Right lobe of liver (tissue), 6 donors: ENCODE measurements around the gene HBD. TPM values are rescaled to one million over a fixed set of nuclear protein-coding genes. Genes with fewer than 3 reads are reported as not detected.

Experiments used
- ATAC-seq, 4 donors: fragments of 200-7000 bp; cut with Tn5 transposase; one replicate each; pipeline ENCODE4 v1.9.1; 2020; ENCODE audit warnings: mild to moderate bottlenecking in 4 of 4, moderate library complexity in 4 of 4
- DNase-seq, 3 donors: peaks; one replicate each; pipeline ENCODE4 v3.0.0-alpha.2; 2020
- H3K27ac ChIP-seq, 3 donors: fragments of 200-600 bp; one replicate each; pipeline ENCODE4 v1.8.0; 2022
- H3K27me3 ChIP-seq, 2 donors: fragments of 200-600 bp; one replicate each; pipeline ENCODE4 v1.8.0; 2022
- H3K36me3 ChIP-seq, 4 donors: fragments of 200-600 bp; sonication (generic) in 1 of 4; one replicate each; pipeline versions ENCODE4 v1.5.1 to v1.8.0; 2017 to 2022; ENCODE audit warnings: control low read depth in 1 of 4
- H3K4me1 ChIP-seq, 4 donors: fragments of 200-600 bp; sonication (generic) in 1 of 4; one replicate each; pipeline versions ENCODE4 v1.5.1 to v1.8.0; 2017 to 2022; ENCODE audit warnings: control low read depth in 1 of 4
- H3K4me3 ChIP-seq, 3 donors: fragments of 200-600 bp; one replicate each; pipeline ENCODE4 v1.8.0; 2022
- H3K9me3 ChIP-seq, 4 donors: fragments of 200-600 bp; sonication (generic) in 1 of 4; one replicate each; pipeline versions ENCODE4 v1.5.1 to v1.8.0; 2017 to 2022; ENCODE audit warnings: control low read depth in 1 of 4
- POLR2A ChIP-seq: fragments of 450-650 bp; IDR thresholded peaks from one replicate; pipeline ENCODE4 v1.6.1; 2017; ENCODE audit warnings: antibody characterized with exemption, mild to moderate bottlenecking
- WGBS: methylation state at CpG from one replicate; pipeline ENCODE4 v1.1.6; 2018; ENCODE audit warnings: low coverage, low lambda C conversion rate; ENCODE audit not compliant: insufficient coverage; ENCODE audit errors: missing lambda C conversion rate; 5-methylcytosine and 5-hydroxymethylcytosine counted together
- intact Hi-C, 2 donors: fragments of 100-400 bp; cut with DNase I; formaldehyde crosslinking; loops; one replicate each; pipeline versions ENCODE4 v1.11.2 to v1.14.1; 2022
- total RNA-seq, 6 experiments: library from RNA; depleted of rRNA in 2 of 6; stranded (reverse); fragments of >200 nt in 2 of 6; fragmentation: NEBNext Ultra II Directional in 3 of 6; extraction: Animal tissue kit (Norgen Biotek cat#: 25700) in 3 of 6; gene quantifications; one replicate each; pipeline versions ENCODE4 v1.1.0 to v1.2.4, GENCODE V29; 2016 to 2023
- TF ChIP-seq, protein P1 (sequence below), 4 donors: fragments of 200-600 bp in 3 of 4; fragments of 450-650 bp in 1 of 4; IDR thresholded peaks; one replicate each; pipeline versions ENCODE4 v1.5.1 to v1.8.0; 2016 to 2022; ENCODE audit warnings: antibody characterized with exemption in 4 of 4, mild to moderate bottlenecking in 2 of 4
- donor health status: DM: no; HTN: yes; CAD: no.
- donor health status: DM: no; HTN: no; CAD: no.
- donor health status: DM: no; HTN: no; CAD: no.
- donor health status: DM: no; HTN: yes; CAD: no.
- donor health status: DM: no; HTN: yes; CAD: no.

Gene HBD
- total RNA-seq, 6 experiments from 2014 or later: 4.1 to 29.5 (median 9.7) TPM; not detected in 3

DNA sequence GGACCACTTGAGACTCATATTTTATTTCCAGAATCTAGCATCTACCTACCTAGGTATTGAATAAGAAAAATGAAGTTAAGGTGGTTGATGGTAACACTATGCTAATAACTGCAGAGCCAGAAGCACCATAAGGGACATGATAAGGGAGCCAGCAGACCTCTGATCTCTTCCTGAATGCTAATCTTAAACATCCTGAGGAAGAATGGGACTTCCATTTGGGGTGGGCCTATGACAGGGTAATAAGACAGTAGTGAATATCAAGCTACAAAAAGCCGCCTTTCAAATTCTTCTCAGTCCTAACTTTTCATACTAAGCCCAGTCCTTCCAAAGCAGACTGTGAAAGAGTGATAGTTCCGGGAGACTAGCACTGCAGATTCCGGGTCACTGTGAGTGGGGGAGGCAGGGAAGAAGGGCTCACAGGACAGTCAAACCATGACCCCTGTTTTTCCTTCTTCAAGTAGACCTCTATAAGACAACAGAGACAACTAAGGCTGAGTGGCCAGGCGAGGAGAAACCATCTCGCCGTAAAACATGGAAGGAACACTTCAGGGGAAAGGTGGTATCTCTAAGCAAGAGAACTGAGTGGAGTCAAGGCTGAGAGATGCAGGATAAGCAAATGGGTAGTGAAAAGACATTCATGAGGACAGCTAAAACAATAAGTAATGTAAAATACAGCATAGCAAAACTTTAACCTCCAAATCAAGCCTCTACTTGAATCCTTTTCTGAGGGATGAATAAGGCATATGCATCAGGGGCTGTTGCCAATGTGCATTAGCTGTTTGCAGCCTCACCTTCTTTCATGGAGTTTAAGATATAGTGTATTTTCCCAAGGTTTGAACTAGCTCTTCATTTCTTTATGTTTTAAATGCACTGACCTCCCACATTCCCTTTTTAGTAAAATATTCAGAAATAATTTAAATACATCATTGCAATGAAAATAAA, 9.5 kb downstream of the HBD start:
- no peak overlapping the region for H3K4me3 ChIP-seq
- no peaks in the 10 kb centered on the region for H3K27me3 ChIP-seq
- ATAC-seq (peak in 1 of 4 donors; percentile 87), DNase-seq (no peak)
- no peak overlapping the region for H3K27ac ChIP-seq
- no peaks in the 10 kb centered on the region for H3K9me3 ChIP-seq
- WGBS: 47% methylated on average over 6 of the region's 6 CpGs
- intact Hi-C loops: no loop called here
- no peaks in the 10 kb centered on the region for H3K4me1 ChIP-seq
- no peaks in the 10 kb centered on the region for H3K36me3 ChIP-seq
- TF ChIP-seq, protein P1, sequence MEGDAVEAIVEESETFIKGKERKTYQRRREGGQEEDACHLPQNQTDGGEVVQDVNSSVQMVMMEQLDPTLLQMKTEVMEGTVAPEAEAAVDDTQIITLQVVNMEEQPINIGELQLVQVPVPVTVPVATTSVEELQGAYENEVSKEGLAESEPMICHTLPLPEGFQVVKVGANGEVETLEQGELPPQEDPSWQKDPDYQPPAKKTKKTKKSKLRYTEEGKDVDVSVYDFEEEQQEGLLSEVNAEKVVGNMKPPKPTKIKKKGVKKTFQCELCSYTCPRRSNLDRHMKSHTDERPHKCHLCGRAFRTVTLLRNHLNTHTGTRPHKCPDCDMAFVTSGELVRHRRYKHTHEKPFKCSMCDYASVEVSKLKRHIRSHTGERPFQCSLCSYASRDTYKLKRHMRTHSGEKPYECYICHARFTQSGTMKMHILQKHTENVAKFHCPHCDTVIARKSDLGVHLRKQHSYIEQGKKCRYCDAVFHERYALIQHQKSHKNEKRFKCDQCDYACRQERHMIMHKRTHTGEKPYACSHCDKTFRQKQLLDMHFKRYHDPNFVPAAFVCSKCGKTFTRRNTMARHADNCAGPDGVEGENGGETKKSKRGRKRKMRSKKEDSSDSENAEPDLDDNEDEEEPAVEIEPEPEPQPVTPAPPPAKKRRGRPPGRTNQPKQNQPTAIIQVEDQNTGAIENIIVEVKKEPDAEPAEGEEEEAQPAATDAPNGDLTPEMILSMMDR (IDR thresholded peaks at IDR 0.05): no peak
- no peak for TF ChIP-seq POLR2A

DNA sequence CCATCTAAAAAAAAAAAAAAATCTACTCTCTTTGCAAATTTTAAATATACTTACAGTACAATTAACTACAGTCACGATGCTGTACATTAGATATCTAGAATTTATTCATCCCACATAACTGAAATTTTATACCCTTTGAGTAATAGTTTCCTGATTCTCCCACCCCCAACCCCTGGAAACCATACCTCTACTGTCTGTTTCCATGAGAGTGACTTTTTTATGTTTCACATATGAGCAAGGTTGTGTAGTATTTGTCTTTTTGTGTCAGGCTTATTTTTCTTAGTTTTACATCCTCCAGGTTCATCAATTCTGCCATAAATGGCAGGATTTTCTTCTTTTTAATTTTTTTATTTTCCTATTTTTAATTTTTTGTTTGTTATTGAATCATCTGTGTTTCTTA, 10.6 kb downstream of the HBD start:
- TF ChIP-seq, protein P1 (IDR thresholded peaks at IDR 0.05): no peak
- TF ChIP-seq POLR2A: no peak
- WGBS: 29% methylated on average over 1 of the region's 1 CpG
- Histone ChIP-seq H3K36me3 (no peaks in the 10 kb centered on the region), H3K27ac (no peak overlapping the region), H3K9me3 (no peaks in the 10 kb centered on the region), H3K27me3 (no peaks in the 10 kb centered on the region), H3K4me1 (no peaks in the 10 kb centered on the region), H3K4me3 (no peak overlapping the region)
- intact Hi-C loops: no loop called here
- ATAC-seq (no peak), DNase-seq (no peak)

DNA sequence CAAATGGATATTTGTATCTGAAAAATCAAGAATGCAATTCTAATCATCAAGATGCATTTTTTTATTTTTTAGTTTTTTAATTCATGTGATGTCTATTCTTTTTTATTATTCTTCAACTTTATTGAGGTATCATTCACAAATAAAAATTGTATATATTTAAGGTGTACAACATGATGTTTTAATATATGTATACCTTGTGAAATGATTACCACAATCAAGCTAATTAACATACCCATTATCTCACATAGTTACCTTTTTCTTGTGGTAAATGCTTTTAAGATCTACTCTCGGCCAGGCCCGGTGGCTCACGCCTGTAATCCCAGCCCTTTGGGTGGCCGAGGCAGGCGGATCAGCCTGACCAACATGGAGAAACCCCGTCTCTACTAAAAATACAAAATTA, 11.1 kb downstream of the HBD start:
- 54% methylated on average over 6 of the region's 6 CpGs for WGBS
- Histone ChIP-seq H3K9me3 (no peaks in the 10 kb centered on the region), H3K36me3 (no peaks in the 10 kb centered on the region)

DNA sequence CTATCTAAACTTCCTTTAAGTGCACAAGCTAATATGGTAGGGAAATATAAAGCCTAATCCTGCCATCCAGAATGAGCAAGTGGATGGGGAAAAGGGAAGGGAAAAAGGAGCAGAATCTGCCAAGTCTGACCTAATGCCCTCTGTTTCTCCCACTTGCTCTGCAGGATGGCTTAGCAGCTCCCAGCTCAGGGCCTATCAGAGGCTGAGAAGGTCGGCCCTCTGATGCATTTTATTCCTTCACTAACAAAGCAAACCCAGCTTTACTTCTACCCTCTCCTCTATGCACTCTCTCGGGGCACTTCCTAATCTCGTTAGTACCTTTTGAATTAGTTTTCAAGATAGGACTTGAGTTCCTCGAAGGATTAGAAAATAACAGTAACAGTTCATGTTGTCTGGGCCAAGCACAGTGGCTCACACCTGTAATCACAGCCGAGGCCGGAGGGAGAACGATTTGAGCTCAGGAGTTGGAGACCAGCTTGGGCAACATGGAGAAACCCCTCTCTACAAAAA, 23.9 kb downstream of the HBD start:
- intact Hi-C loops: no loop called here
- DNase-seq: no peak

More for the DNA sequence above, 11.1 kb downstream of the HBD start:
- Histone ChIP-seq H3K4me3 (no peak overlapping the region), H3K4me1 (no peaks in the 10 kb centered on the region), H3K27me3 (no peaks in the 10 kb centered on the region), H3K27ac (no peak overlapping the region)
- no peak for ATAC-seq
- DNase-seq: no peak
- intact Hi-C loops: no loop called here
- TF ChIP-seq POLR2A: no peak
- TF ChIP-seq, protein P1 (IDR thresholded peaks at IDR 0.05): no peak

More for the DNA sequence above, 23.9 kb downstream of the HBD start:
- Histone ChIP-seq H3K4me1 (no peaks in the 10 kb centered on the region), H3K27me3 (no peaks in the 10 kb centered on the region), H3K4me3 (no peak overlapping the region), H3K27ac (no peak overlapping the region), H3K36me3 (no peaks in the 10 kb centered on the region), H3K9me3 (no peaks in the 10 kb centered on the region)
- WGBS: 31% methylated on average over 7 of the region's 7 CpGs
- ATAC-seq: no peak
- TF ChIP-seq, protein P1 (IDR thresholded peaks at IDR 0.05): no peak
- no peak for TF ChIP-seq POLR2A
